Spinal cord (tissue), 10 donors: ENCODE results near the gene FAM149A. TPM values are rescaled to one million over a fixed set of nuclear protein-coding genes. Genes with fewer than 3 reads are reported as not detected.

Experiments
- DNase-seq, 6 donors: peaks; one replicate each; pipeline versions ENCODE4 v3.0.0 to v3.0.0-alpha.2; 2013 to 2015; ENCODE audit warnings: low spot score in 6 of 6, low read depth in 4 of 6
- H3K27ac ChIP-seq: one replicate; pipeline ENCODE4 v1.5.1; 2013; ENCODE audit warnings: low read depth, low read length, control low read depth
- H3K27me3 ChIP-seq: one replicate; pipeline ENCODE4 v1.6.1; 2013; ENCODE audit warnings: low read length; ENCODE audit not compliant: control insufficient read depth, insufficient read depth
- H3K36me3 ChIP-seq: one replicate; pipeline ENCODE4 v1.6.1; 2013; ENCODE audit warnings: low read length; ENCODE audit not compliant: control insufficient read depth, insufficient read depth
- H3K4me1 ChIP-seq: one replicate; pipeline ENCODE4 v1.6.1; 2013; ENCODE audit warnings: low read length; ENCODE audit not compliant: control insufficient read depth, insufficient read depth
- H3K4me3 ChIP-seq: one replicate; pipeline ENCODE4 v1.5.1; 2013; ENCODE audit warnings: low read depth, low read length, control low read depth
- H3K9me3 ChIP-seq: one replicate; pipeline ENCODE4 v1.6.1; 2013; ENCODE audit warnings: low read length; ENCODE audit not compliant: control insufficient read depth, insufficient read depth
- WGBS: methylation state at CpG from one replicate; pipeline ENCODE4 v1.1.5; 2013; ENCODE audit warnings: missing lambda C conversion rate; ENCODE audit not compliant: insufficient coverage; 5-methylcytosine and 5-hydroxymethylcytosine counted together
- polyA plus RNA-seq, 2 donors: library from polyadenylated mRNA; unstranded; fragments of 120-200 nt; gene quantifications; one replicate each; pipeline ENCODE4 v1.2.1, GENCODE V29; 2013; ENCODE audit not compliant: insufficient read length in 2 of 2
- total RNA-seq, 2 donors: library from RNA; depleted of rRNA in 1 of 2; stranded (reverse); fragments of 120-200 nt in 1 of 2; fragments of >200 nt in 1 of 2; gene quantifications; one replicate each; pipeline versions ENCODE4 v1.2.3 to v1.2.4, GENCODE V29; 2013 to 2014
- donor health status: healthy.

FAM149A gene
- total and polyA plus RNA-seq, 4 donors: 20.4 to 37.8 (median 27.1) TPM

GRCh38 chr4:186150926-186151325, 46.4 kb downstream of the FAM149A start:
- no peak overlapping the region for H3K4me3 ChIP-seq
- H3K27ac ChIP-seq: no peak overlapping the region
- H3K9me3 ChIP-seq: no peaks in the 10 kb centered on the region
- H3K27me3 ChIP-seq: no peaks in the 10 kb centered on the region
- DNase-seq: no peak
- peaks cover 17% of the 10 kb centered on the region for H3K36me3 ChIP-seq
- WGBS: 92% methylated on average over 12 of the region's 13 CpGs
- H3K4me1 ChIP-seq: peaks cover 7% of the 10 kb centered on the region

DNA sequence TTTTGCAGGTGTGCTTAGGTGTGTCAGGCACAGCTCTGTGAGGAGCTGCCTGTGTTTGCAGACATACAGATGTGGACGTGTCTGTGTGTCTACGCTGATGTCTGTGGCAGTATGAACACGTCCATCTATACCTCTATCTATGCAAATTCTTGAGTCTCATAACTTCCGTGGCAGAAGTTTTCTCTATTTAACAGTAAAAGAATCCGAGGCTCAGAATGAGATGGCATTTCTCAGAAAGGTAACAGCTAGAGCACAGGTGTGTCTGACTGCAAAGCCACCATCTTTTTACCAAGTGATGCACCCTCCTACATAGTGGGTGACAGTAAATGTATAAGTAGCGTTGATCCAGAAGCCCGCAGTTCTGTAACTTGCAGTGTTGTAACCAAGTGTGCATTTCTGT, 47.0 kb downstream of the FAM149A start:
- 93% methylated on average over 3 of the region's 7 CpGs for WGBS

DNA sequence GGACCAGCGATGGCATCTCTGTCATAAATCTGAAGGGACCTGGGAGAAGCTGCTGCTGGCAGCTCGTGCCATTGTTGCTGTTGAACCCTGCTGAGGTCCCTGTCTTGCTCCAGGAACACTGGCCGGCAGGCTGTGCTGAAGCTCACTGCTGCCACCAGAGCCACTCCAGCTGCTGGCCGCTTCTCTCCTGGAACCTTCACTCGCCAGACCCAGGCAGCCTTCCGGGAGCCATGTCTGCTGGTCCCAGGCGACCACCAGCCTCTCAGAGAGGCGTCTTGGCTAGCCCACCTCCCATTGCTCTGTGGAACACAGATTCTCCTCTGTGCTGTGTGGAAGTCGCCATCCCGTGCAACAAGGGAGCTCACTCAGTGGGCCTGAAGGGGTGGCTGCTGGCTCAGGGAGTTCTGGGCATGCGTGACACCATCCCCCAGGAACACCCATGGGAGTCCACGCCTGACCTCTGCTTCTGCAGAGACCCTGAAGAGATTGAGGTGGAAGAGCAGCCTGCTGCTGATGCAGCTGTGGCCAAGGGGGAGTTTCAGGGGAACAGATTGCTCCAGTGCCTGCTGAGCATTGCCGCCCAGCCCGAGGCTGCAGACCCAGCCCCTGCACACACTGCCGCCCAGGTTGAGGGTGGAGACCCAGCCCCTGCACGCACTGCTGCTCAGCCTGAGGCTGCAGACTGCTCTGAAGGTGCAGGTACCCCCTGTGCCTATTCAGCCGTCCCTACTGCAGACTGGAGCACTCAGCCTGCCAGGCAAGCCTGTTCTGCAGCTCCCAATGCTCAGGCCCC, 53.7 kb downstream of the FAM149A start:
- peaks cover 50% of the 10 kb centered on the region for H3K36me3 ChIP-seq
- no peak overlapping the region for H3K4me3 ChIP-seq
- 66% methylated on average over 17 of the region's 17 CpGs for WGBS
- no peaks in the 10 kb centered on the region for H3K9me3 ChIP-seq
- H3K27ac ChIP-seq: no peak overlapping the region
- no peaks in the 10 kb centered on the region for H3K27me3 ChIP-seq
- H3K4me1 ChIP-seq: no peaks in the 10 kb centered on the region
- DNase-seq: no peak

More for the DNA sequence above, 47.0 kb downstream of the FAM149A start:
- Histone ChIP-seq H3K9me3 (no peaks in the 10 kb centered on the region), H3K27ac (no peak overlapping the region), H3K4me1 (peaks cover 7% of the 10 kb centered on the region), H3K36me3 (peaks cover 22% of the 10 kb centered on the region), H3K4me3 (no peak overlapping the region), H3K27me3 (no peaks in the 10 kb centered on the region)
- DNase-seq: no peak

DNA sequence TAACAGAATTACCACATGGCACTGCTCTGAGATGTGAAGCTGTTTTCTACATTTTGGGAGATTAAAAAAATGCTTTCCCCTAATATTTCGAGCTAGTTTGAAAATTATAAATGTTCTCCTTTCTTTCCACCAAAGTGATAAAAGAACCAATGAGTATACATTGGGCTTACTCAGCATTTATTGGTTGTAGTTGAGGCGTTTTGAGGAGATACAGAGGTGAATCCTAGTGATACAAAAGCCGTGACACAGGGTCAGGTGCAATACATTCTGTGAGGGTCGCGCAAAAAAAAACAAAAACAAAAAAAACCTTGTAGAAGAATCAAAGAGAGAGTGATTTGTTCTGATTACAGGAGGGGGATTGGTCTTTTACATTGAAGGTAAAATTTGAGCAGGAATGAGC, 54.5 kb downstream of the FAM149A start:
- Histone ChIP-seq H3K27ac (no peak overlapping the region), H3K4me3 (no peak overlapping the region), H3K4me1 (no peaks in the 10 kb centered on the region), H3K9me3 (no peaks in the 10 kb centered on the region), H3K27me3 (no peaks in the 10 kb centered on the region), H3K36me3 (peaks cover 48% of the 10 kb centered on the region)
- 100% methylated on average over 3 of the region's 5 CpGs for WGBS
- DNase-seq: no peak

DNA sequence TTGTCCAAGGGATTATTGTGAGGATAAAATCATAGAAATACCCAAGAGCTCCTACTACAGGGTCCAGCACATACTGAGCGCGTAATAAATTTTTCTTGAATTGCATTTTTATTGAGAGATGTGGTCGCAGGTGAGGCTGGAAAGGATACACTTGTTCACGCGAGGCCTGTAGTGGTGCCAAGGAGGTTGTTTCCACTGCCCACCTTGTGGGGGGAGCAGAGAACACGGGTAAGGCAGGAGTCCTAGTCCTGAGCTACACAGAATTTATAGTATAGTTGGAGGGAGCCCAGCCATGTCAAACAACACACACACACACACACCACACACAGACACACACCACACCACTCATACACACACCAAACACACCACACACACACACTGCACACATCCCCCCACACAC, 55.1 kb downstream of the FAM149A start:
- WGBS: no CpG with 5 or more reads among the region's 6 CpGs
- no peak for DNase-seq
- no peaks in the 10 kb centered on the region for H3K4me1 ChIP-seq
- H3K27me3 ChIP-seq: no peaks in the 10 kb centered on the region
- no peaks in the 10 kb centered on the region for H3K9me3 ChIP-seq
- peaks cover 52% of the 10 kb centered on the region for H3K36me3 ChIP-seq
- no peak overlapping the region for H3K27ac ChIP-seq
- no peak overlapping the region for H3K4me3 ChIP-seq

DNA sequence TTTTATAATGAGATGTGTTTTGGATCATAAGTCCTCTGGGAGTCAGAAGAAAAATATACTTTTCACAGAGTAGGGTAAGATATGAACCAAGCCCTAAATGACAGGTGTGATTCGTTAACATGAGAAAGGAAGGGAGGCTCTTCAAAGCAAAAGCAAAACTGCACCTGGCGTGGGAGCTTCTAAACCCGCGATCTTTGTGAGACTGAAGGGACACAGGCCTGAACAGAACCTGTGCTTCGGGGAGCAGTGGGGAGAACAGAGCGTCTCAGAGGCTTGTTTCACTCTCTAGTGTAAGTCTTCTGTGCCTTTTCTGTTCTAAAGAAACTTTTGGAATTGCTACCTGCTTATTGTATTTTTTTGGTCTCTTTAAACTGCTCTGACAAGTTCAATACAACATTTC, 56.6 kb downstream of the FAM149A start:
- no peaks in the 10 kb centered on the region for H3K9me3 ChIP-seq
- peaks cover 55% of the 10 kb centered on the region for H3K36me3 ChIP-seq
- no peak for DNase-seq
- H3K27me3 ChIP-seq: no peaks in the 10 kb centered on the region
- H3K4me1 ChIP-seq: no peaks in the 10 kb centered on the region
- H3K4me3 ChIP-seq: no peak overlapping the region
- no peak overlapping the region for H3K27ac ChIP-seq
- 79% methylated on average over 5 of the region's 6 CpGs for WGBS

DNA sequence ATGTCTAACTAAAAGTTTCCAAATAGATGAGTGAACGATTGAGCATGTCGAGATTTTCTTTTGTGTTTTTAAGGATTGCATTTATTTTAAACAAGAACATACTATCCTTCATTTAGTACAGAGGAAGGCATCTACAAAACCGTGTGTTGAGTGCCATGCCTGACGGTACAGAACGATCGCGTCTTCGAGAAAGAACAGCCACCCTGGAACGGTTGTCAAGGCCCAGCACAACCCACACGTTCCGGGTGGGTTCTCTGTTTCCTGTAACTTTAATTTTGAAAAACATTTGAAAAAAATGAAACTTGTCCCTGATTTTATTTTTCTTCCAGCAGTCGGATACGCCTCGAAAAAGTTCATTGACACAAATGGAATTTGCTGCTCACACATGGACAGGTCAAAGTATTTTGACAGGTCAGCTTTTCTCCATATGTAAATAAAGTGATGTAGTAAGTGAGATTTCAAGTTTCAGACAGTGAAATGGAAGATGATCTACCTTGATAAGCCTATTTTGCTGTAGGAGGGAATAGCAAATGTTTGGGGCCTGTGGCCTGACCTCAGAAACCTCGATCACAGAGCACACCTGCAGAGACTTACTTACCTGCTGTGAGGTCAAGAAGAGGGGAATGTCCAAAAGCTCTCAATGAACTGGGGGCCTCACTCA, 62.5 kb downstream of the FAM149A start:
- no peak for DNase-seq
- peaks cover 38% of the 10 kb centered on the region for H3K36me3 ChIP-seq
- H3K27ac ChIP-seq: no peak overlapping the region
- H3K9me3 ChIP-seq: no peaks in the 10 kb centered on the region
- no peaks in the 10 kb centered on the region for H3K27me3 ChIP-seq
- no peak overlapping the region for H3K4me3 ChIP-seq
- 93% methylated on average over 12 of the region's 15 CpGs for WGBS
- no peaks in the 10 kb centered on the region for H3K4me1 ChIP-seq

- Histone ChIP-seq H3K27ac (no peak overlapping the region), H3K4me1 (no peaks in the 10 kb centered on the region), H3K9me3 (no peaks in the 10 kb centered on the region), H3K36me3 (peaks cover 35% of the 10 kb centered on the region), H3K27me3 (no peaks in the 10 kb centered on the region), H3K4me3 (no peak overlapping the region)
- DNase-seq: no peak
- WGBS: 88% methylated on average over 4 of the region's 5 CpGs
Measured at GRCh38 chr4:186167605-186168004, 63.1 kb downstream of the FAM149A start.

- no peak overlapping the region for H3K4me3 ChIP-seq
- no peaks in the 10 kb centered on the region for H3K4me1 ChIP-seq
- no peaks in the 10 kb centered on the region for H3K9me3 ChIP-seq
- 90% methylated on average over 4 of the region's 9 CpGs for WGBS
- H3K36me3 ChIP-seq: peaks cover 32% of the 10 kb centered on the region
- no peak overlapping the region for H3K27ac ChIP-seq
- no peaks in the 10 kb centered on the region for H3K27me3 ChIP-seq
- DNase-seq: no peak
Measured at GRCh38 chr4:186168750-186169149, 64.2 kb downstream of the FAM149A start.
